OCI-LY3 (cell line): ENCODE data around the gene EMP1.

Experiments
- H2AFZ ChIP-seq: fragments of 200-600, 300-600 bp; shearing (Covaris generic); 2 replicates; pipeline ENCODE4 v1.6.0; 2014; ENCODE audit warnings: antibody characterized with exemption, low read depth, low read length
- H3K27ac ChIP-seq: fragments of 200-600, 300-600 bp; sonication (generic); 2 replicates; pipeline ENCODE4 v1.5.1; 2014; ENCODE audit warnings: mild to moderate bottlenecking, low read length, moderate library complexity, mixed read lengths
- H3K27me3 ChIP-seq: fragments of 200-600, 300-600 bp; sonication (generic); 2 replicates; pipeline ENCODE4 v1.6.1; 2014; ENCODE audit warnings: low read depth, low read length, mixed read lengths
- H3K36me3 ChIP-seq: fragments of 200-600, 300-600 bp; sonication (generic); replicated peaks from 2 replicates; pipeline ENCODE3; 2014; ENCODE audit warnings: low read depth, low read length, mixed read lengths
- H3K4me1 ChIP-seq: fragments of 300-600, 200-600 bp; sonication (generic); 2 replicates; pipeline ENCODE4 v1.6.1; 2014; ENCODE audit warnings: low read length, mixed read lengths
- H3K4me2 ChIP-seq: fragments of 200-600, 300-600 bp; sonication (generic); 2 replicates; pipeline ENCODE4 v1.6.1; 2014; ENCODE audit warnings: low read length, mixed read lengths
- H3K4me3 ChIP-seq: fragments of 300-600, 200-600 bp; sonication (generic); 2 replicates; pipeline ENCODE4 v1.5.1; 2014; ENCODE audit warnings: antibody characterized with exemption, mild to moderate bottlenecking, low read length, moderate library complexity
- H3K79me2 ChIP-seq: fragments of 300-600, 200-600 bp; shearing (Covaris generic); 2 replicates; pipeline ENCODE4 v1.6.1; 2014; ENCODE audit warnings: mild to moderate bottlenecking, low read length, mixed read lengths
- H3K9ac ChIP-seq: fragments of 300-600, 200-600 bp; shearing (Covaris generic); 2 replicates; pipeline ENCODE4 v1.6.0; 2014; ENCODE audit warnings: mild to moderate bottlenecking, low read length, moderate library complexity
- H3K9me3 ChIP-seq: fragments of 200-600, 300-600 bp; shearing (Covaris generic); 2 replicates; pipeline ENCODE4 v1.6.1; 2014; ENCODE audit warnings: low read length, mixed read lengths; ENCODE audit not compliant: insufficient read depth
- H4K20me1 ChIP-seq: fragments of 200-600, 300-600 bp; sonication (generic); 2 replicates; pipeline ENCODE4 v1.6.1; 2016; ENCODE audit warnings: low read length, mixed read lengths; ENCODE audit not compliant: insufficient read depth
- CTCF ChIP-seq: fragments of 200-600, 300-600 bp; sonication (generic); IDR thresholded peaks from 2 replicates; pipeline ENCODE4 v1.5.1; 2014; ENCODE audit warnings: antibody characterized with exemption, low read length, low read depth
- EZH2phosphoT487 ChIP-seq: fragments of 200-600 bp; shearing (Covaris generic); IDR thresholded peaks from 2 replicates; pipeline ENCODE4 v1.6.1; 2018; ENCODE audit warnings: antibody characterized with exemption, mixed run types, low read depth

The EMP1 gene

GRCh38 chr12:13173012-13173932 is 23.3 kb upstream of the EMP1 start:
- no peaks in the 10 kb centered on the region for H3K36me3 ChIP-seq
- peak overlapping the region; percentile 34 for H3K27ac ChIP-seq
- peak overlapping the region; percentile 29; the same call in 1 of the 2 replicates for H3K9ac ChIP-seq
- peaks cover 39% of the 10 kb centered on the region for H3K4me1 ChIP-seq
- no peaks in the 10 kb centered on the region for H3K79me2 ChIP-seq
- H3K9me3 ChIP-seq = no peaks in the 10 kb centered on the region
- H4K20me1 ChIP-seq = peaks cover 20% of the 10 kb centered on the region
- peak overlapping the region; percentile 69 for H3K4me3 ChIP-seq
- H3K4me2 ChIP-seq = peak overlapping the region; percentile 98
- TF ChIP-seq EZH2phosphoT487 = no peak
- TF ChIP-seq CTCF = no peak
- H2AFZ ChIP-seq = no peak overlapping the region
- H3K27me3 ChIP-seq = peaks cover 74% of the 10 kb centered on the region

GRCh38 chr12:13175499-13175898 is 21.0 kb upstream of the EMP1 start:
- peaks cover 20% of the 10 kb centered on the region for H4K20me1 ChIP-seq
- H3K4me2 ChIP-seq = no peak overlapping the region
- H3K4me3 ChIP-seq = no peak overlapping the region
- no peak overlapping the region for H3K9ac ChIP-seq
- no peak overlapping the region for H3K27ac ChIP-seq
- no peak overlapping the region for H2AFZ ChIP-seq
- peaks cover 73% of the 10 kb centered on the region for H3K27me3 ChIP-seq
- peaks cover 35% of the 10 kb centered on the region for H3K4me1 ChIP-seq
- H3K36me3 ChIP-seq = no peaks in the 10 kb centered on the region
- TF ChIP-seq EZH2phosphoT487 = no peak
- TF ChIP-seq CTCF = no peak
- H3K79me2 ChIP-seq = no peaks in the 10 kb centered on the region
- no peaks in the 10 kb centered on the region for H3K9me3 ChIP-seq

GRCh38 chr12:13176256-13176655 is 20.3 kb upstream of the EMP1 start:
- H3K4me2 ChIP-seq = no peak overlapping the region
- no peak overlapping the region for H3K4me3 ChIP-seq
- no peak overlapping the region for H3K9ac ChIP-seq
- H3K79me2 ChIP-seq = no peaks in the 10 kb centered on the region
- H3K27me3 ChIP-seq = peaks cover 69% of the 10 kb centered on the region
- H2AFZ ChIP-seq = no peak overlapping the region
- peaks cover 35% of the 10 kb centered on the region for H3K4me1 ChIP-seq
- peaks cover 20% of the 10 kb centered on the region for H4K20me1 ChIP-seq
- no peaks in the 10 kb centered on the region for H3K9me3 ChIP-seq
- H3K27ac ChIP-seq = no peak overlapping the region
- TF ChIP-seq EZH2phosphoT487 (no peak), CTCF (no peak)
- no peaks in the 10 kb centered on the region for H3K36me3 ChIP-seq

GRCh38 chr12:13177373-13177772 is 19.2 kb upstream of the EMP1 start:
- H3K36me3 ChIP-seq = no peaks in the 10 kb centered on the region
- peaks cover 25% of the 10 kb centered on the region for H3K4me1 ChIP-seq
- no peak overlapping the region for H3K4me2 ChIP-seq
- TF ChIP-seq CTCF = no peak
- no peak for TF ChIP-seq EZH2phosphoT487
- no peaks in the 10 kb centered on the region for H3K79me2 ChIP-seq
- H3K27me3 ChIP-seq = peaks cover 71% of the 10 kb centered on the region
- H3K27ac ChIP-seq = no peak overlapping the region
- H4K20me1 ChIP-seq = peaks cover 21% of the 10 kb centered on the region
- no peaks in the 10 kb centered on the region for H3K9me3 ChIP-seq
- no peak overlapping the region for H2AFZ ChIP-seq
- H3K9ac ChIP-seq = no peak overlapping the region
- H3K4me3 ChIP-seq = no peak overlapping the region
